ENCODE measurements around the gene NOTUM.
A peak's percentile ranks its signal among the peaks of the same experiment; 100 is the strongest.

The NOTUM gene

GRCh38 chr17:81935709-81936084, 25.3 kb downstream of the NOTUM start:
- no peak for DNase-seq (ENCODE audit: low read depth)

GRCh38 chr17:81934850-81935708, 25.9 kb downstream of the NOTUM start:
- DNase-seq (ENCODE audit: low read depth), result no peak

GRCh38 chr17:81934098-81934757, 26.8 kb downstream of the NOTUM start:
- DNase-seq (ENCODE audit: low read depth), result no peak

GRCh38 chr17:81933178-81933699, 27.7 kb downstream of the NOTUM start:
- DNase-seq (ENCODE audit: low read depth), result no peak

- DNase-seq (ENCODE audit: low read depth), result no peak
These were observed 28.5 kb downstream of the NOTUM start for GRCh38 chr17:81932333-81932983.

- no peak for DNase-seq (ENCODE audit: low read depth)
These were observed 29.2 kb downstream of the NOTUM start for GRCh38 chr17:81931557-81932332.

GRCh38 chr17:81931189-81931556, 29.8 kb downstream of the NOTUM start:
- DNase-seq (ENCODE audit: low read depth), result no peak

GRCh38 chr17:81930142-81931125, 30.6 kb downstream of the NOTUM start:
- no peak for DNase-seq (ENCODE audit: low read depth)

- DNase-seq (ENCODE audit: low read depth), result no peak
These were observed 31.5 kb downstream of the NOTUM start for GRCh38 chr17:81929253-81930141.

GRCh38 chr17:81928544-81929252, 32.3 kb downstream of the NOTUM start:
- DNase-seq (ENCODE audit: low read depth), result no peak

- DNase-seq (ENCODE audit: low read depth), result peak; percentile 85
These were observed 33.1 kb downstream of the NOTUM start, which contains the start of gene MAFG for GRCh38 chr17:81927653-81928543. MAFG (minus strand) TSS chr17:81927735; CDS start chr17:81923185, 4,550 bp downstream.

GRCh38 chr17:81927152-81927652, 33.8 kb downstream of the NOTUM start:
- no peak for DNase-seq (ENCODE audit: low read depth)

GRCh38 chr17:81926451-81927151, 34.4 kb downstream of the NOTUM start:
- DNase-seq (ENCODE audit: low read depth), result peak; percentile 64

GRCh38 chr17:81925860-81926450, 35.0 kb downstream of the NOTUM start:
- DNase-seq (ENCODE audit: low read depth), result no peak

- no peak for DNase-seq (ENCODE audit: low read depth)
These were observed 36.1 kb downstream of the NOTUM start for GRCh38 chr17:81924557-81925532.
